ENCODE results near the gene TRIM67.

DNA sequence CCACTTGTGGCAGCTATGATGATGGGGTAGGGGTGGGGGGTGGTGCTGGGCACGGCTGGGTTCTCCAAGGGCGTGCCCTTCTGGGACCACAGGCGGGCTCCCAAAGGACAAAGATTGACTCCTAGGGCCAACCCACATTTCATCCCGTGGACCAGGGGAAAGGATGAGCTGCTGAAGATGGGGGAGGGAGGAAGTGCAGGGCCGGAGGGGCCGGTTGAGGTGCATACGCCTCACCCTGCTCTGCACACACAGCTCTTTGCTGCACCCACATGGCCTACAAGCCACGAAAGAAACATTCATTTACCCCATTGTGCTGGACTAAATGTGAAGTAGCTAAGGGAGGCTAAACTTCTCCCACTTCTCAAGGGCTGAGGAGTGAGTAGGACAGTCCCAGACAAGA is 45.0 kb downstream of the TRIM67 start:
- TF ChIP-seq, protein P1, sequence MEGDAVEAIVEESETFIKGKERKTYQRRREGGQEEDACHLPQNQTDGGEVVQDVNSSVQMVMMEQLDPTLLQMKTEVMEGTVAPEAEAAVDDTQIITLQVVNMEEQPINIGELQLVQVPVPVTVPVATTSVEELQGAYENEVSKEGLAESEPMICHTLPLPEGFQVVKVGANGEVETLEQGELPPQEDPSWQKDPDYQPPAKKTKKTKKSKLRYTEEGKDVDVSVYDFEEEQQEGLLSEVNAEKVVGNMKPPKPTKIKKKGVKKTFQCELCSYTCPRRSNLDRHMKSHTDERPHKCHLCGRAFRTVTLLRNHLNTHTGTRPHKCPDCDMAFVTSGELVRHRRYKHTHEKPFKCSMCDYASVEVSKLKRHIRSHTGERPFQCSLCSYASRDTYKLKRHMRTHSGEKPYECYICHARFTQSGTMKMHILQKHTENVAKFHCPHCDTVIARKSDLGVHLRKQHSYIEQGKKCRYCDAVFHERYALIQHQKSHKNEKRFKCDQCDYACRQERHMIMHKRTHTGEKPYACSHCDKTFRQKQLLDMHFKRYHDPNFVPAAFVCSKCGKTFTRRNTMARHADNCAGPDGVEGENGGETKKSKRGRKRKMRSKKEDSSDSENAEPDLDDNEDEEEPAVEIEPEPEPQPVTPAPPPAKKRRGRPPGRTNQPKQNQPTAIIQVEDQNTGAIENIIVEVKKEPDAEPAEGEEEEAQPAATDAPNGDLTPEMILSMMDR (IDR thresholded peaks at IDR 0.05) = no peak
- no peak for TF ChIP-seq POLR2A (IDR thresholded peaks at IDR 0.05)

All from uterus (tissue), 2 donors.